ENCODE results near the gene OR2M3.

DNA sequence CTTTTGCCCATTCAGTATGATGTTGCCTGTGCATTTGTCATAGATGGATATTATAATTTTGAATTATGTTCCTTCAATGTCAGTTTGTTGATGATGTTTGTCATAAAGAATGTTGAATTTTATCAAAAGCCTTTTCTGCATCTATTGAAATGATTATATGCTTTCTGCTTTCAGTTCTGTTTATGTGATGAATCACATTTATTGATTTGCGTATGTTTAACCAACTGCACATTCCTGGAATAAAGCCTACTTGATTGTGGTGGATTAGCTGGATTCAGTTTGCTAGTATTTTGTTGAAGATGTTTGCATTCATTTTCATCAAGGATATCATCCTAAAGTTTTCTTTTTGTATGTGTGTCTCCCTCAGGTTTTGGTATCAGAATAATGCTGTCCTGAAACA is 28.5 kb downstream of the OR2M3 start:
- TF ChIP-seq, protein P1, sequence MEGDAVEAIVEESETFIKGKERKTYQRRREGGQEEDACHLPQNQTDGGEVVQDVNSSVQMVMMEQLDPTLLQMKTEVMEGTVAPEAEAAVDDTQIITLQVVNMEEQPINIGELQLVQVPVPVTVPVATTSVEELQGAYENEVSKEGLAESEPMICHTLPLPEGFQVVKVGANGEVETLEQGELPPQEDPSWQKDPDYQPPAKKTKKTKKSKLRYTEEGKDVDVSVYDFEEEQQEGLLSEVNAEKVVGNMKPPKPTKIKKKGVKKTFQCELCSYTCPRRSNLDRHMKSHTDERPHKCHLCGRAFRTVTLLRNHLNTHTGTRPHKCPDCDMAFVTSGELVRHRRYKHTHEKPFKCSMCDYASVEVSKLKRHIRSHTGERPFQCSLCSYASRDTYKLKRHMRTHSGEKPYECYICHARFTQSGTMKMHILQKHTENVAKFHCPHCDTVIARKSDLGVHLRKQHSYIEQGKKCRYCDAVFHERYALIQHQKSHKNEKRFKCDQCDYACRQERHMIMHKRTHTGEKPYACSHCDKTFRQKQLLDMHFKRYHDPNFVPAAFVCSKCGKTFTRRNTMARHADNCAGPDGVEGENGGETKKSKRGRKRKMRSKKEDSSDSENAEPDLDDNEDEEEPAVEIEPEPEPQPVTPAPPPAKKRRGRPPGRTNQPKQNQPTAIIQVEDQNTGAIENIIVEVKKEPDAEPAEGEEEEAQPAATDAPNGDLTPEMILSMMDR (IDR thresholded peaks at IDR 0.05 in 4 of 5, conservative IDR thresholded peaks at IDR 0.05 in 1 of 5), result no peak
- TF ChIP-seq POLR2A (IDR thresholded peaks at IDR 0.05), result no peak
